MM.1S (cell line): ENCODE measurements around the gene ADD2.

Experiments used
- DNase-seq: peaks from one replicate; pipeline ENCODE4 v3.0.0-alpha.2; 2015
- H2AFZ ChIP-seq: fragments of 300-600 bp; sonication (generic); 2 replicates; pipeline ENCODE4 v1.6.0; 2016; ENCODE audit warnings: antibody characterized with exemption, low read length
- H3F3A ChIP-seq: fragments of 300-600 bp; sonication (generic); 2 replicates; pipeline ENCODE4 v1.6.1; 2016; ENCODE audit warnings: mild to moderate bottlenecking, antibody characterized with exemption, low read length, moderate library complexity, mixed read lengths; ENCODE audit not compliant: insufficient read depth
- H3K27ac ChIP-seq: fragments of 300-600 bp; sonication (generic); 2 replicates; pipeline ENCODE4 v1.5.1; 2016; ENCODE audit warnings: mild to moderate bottlenecking, low read length
- H3K27me3 ChIP-seq: fragments of 300-600 bp; sonication (generic); replicated peaks from 2 replicates; pipeline ENCODE4 v1.6.0; 2016; ENCODE audit warnings: low read length; ENCODE audit not compliant: insufficient read depth
- H3K36me3 ChIP-seq: fragments of 300-600 bp; sonication (generic); replicated peaks from 2 replicates; pipeline ENCODE4 v1.6.1; 2016; ENCODE audit warnings: mild to moderate bottlenecking, low read length, mixed read lengths; ENCODE audit not compliant: insufficient read depth
- H3K4me1 ChIP-seq: fragments of 300-600 bp; sonication (generic); 2 replicates; pipeline ENCODE4 v1.6.1; 2016; ENCODE audit warnings: low read length, mixed read lengths
- H3K4me2 ChIP-seq: fragments of 300-600 bp; sonication (generic); 2 replicates; pipeline ENCODE4 v1.6.0; 2016; ENCODE audit warnings: low read depth, low read length
- H3K4me3 ChIP-seq: fragments of 300-600 bp; sonication (generic); 2 replicates; pipeline ENCODE4 v1.5.1; 2016; ENCODE audit warnings: low read length, mixed read lengths
- H3K79me2 ChIP-seq: fragments of 300-600 bp; sonication (generic); 2 replicates; pipeline ENCODE4 v1.6.1; 2016; ENCODE audit warnings: mixed run types, low read length, mixed read lengths
- H3K9ac ChIP-seq: fragments of 300-600 bp; sonication (generic); 2 replicates; pipeline ENCODE4 v1.6.1; 2016; ENCODE audit warnings: low read length, mixed read lengths
- H3K9me2 ChIP-seq: fragments of 300-600 bp; sonication (generic); replicated peaks from 2 replicates; pipeline ENCODE4 v1.6.1; 2016; ENCODE audit warnings: mild to moderate bottlenecking, low read length, mixed read lengths; ENCODE audit not compliant: insufficient read depth
- H3K9me3 ChIP-seq: fragments of 300-600 bp; sonication (generic); replicated peaks from 2 replicates; pipeline ENCODE4 v1.6.1; 2016; ENCODE audit warnings: mild to moderate bottlenecking, low read length, mixed read lengths; ENCODE audit not compliant: insufficient read depth
- H4K20me1 ChIP-seq: fragments of 300-600 bp; sonication (generic); 2 replicates; pipeline ENCODE4 v1.6.1; 2016; ENCODE audit warnings: mild to moderate bottlenecking, low read length, moderate library complexity, mixed read lengths; ENCODE audit not compliant: insufficient read depth
- CTCF ChIP-seq: fragments of 300-600 bp; sonication (generic); IDR thresholded peaks from 2 replicates; pipeline ENCODE4 v1.5.1; 2016; ENCODE audit warnings: antibody characterized with exemption, low read length, mixed read lengths
- EZH2 ChIP-seq: fragments of 300-600 bp; sonication (generic); optimal IDR thresholded peaks from 2 replicates; pipeline ENCODE3; 2017; ENCODE audit warnings: low read depth, mild to moderate bottlenecking, antibody characterized with exemption, low read length, mixed read lengths
- EZH2phosphoT487 ChIP-seq: fragments of 300-600 bp; sonication (generic); IDR thresholded peaks from 2 replicates; pipeline ENCODE4 v1.6.1; 2018; ENCODE audit warnings: antibody characterized with exemption, low read length

The ADD2 gene

GRCh38 chr2:70643715-70644114 is 124.3 kb downstream of the ADD2 start:
- Histone ChIP-seq H3K4me1 (0 out of 2 replicates have a peak, but pooled peaks cover 4% of the 10 kb centered on the region), H3K36me3 (no peaks in the 10 kb centered on the region), H2AFZ (no peak overlapping the region), H3K9me2 (no peaks in the 10 kb centered on the region), H3K27ac (no peak overlapping the region), H3K79me2 (no peaks in the 10 kb centered on the region), H3K4me2 (no peak overlapping the region), H3F3A (no peaks in the 10 kb centered on the region), H3K9me3 (no peaks in the 10 kb centered on the region), H3K27me3 (no peaks in the 10 kb centered on the region), H3K9ac (no peak overlapping the region), H3K4me3 (no peak overlapping the region), H4K20me1 (no peaks in the 10 kb centered on the region)
- peak; percentile 62 for DNase-seq
- TF ChIP-seq EZH2phosphoT487 (no peak), CTCF (peak; percentile 76), EZH2 (no peak)

- Histone ChIP-seq H4K20me1 (no peaks in the 10 kb centered on the region), H3K4me3 (no peak overlapping the region), H2AFZ (no peak overlapping the region), H3K36me3 (no peaks in the 10 kb centered on the region), H3K27me3 (no peaks in the 10 kb centered on the region), H3K4me2 (no peak overlapping the region), H3K4me1 (0 out of 2 replicates have a peak, but pooled peaks cover 4% of the 10 kb centered on the region), H3K9ac (no peak overlapping the region), H3F3A (no peaks in the 10 kb centered on the region), H3K9me2 (no peaks in the 10 kb centered on the region), H3K27ac (no peak overlapping the region), H3K9me3 (no peaks in the 10 kb centered on the region), H3K79me2 (no peaks in the 10 kb centered on the region)
- TF ChIP-seq EZH2 (no peak), CTCF (no peak), EZH2phosphoT487 (no peak)
- DNase-seq: no peak
Measured at GRCh38 chr2:70641263-70641784, 126.7 kb downstream of the ADD2 start.

GRCh38 chr2:70639841-70640436 is 128.1 kb downstream of the ADD2 start:
- H3K79me2 ChIP-seq: no peaks in the 10 kb centered on the region
- H3K27ac ChIP-seq: no peak overlapping the region
- H3K4me2 ChIP-seq: no peak overlapping the region
- H2AFZ ChIP-seq: peak overlapping the region; percentile 40; the same call in 1 of the 2 replicates
- no peak overlapping the region for H3K9ac ChIP-seq
- H3K4me1 ChIP-seq: 0 out of 2 replicates have a peak, but pooled peaks cover 4% of the 10 kb centered on the region
- H3K9me2 ChIP-seq: no peaks in the 10 kb centered on the region
- no peaks in the 10 kb centered on the region for H4K20me1 ChIP-seq
- H3K27me3 ChIP-seq: no peaks in the 10 kb centered on the region
- no peak overlapping the region for H3K4me3 ChIP-seq
- DNase-seq: peak; percentile 27
- no peak for TF ChIP-seq EZH2phosphoT487
- TF ChIP-seq CTCF: no peak
- TF ChIP-seq EZH2: no peak
- H3F3A ChIP-seq: no peaks in the 10 kb centered on the region
- no peaks in the 10 kb centered on the region for H3K9me3 ChIP-seq
- no peaks in the 10 kb centered on the region for H3K36me3 ChIP-seq
